NOMO-1 treated with DMSO at 0.1 percent for 48 hours (cell line): ENCODE measurements around the gene ATP6V0D1.
A peak's percentile ranks its signal among the peaks of the same experiment; 100 is the strongest.

ENCODE experiments used
- DNase-seq: peaks from one replicate; lab custom pipeline; 2025; ENCODE audit not compliant: unreplicated experiment; lab: John Stamatoyannopoulos, UW

ATP6V0D1 gene

GRCh38 chr16:67394155-67395104, 86.5 kb downstream of the ATP6V0D1 start:
- DNase-seq, result peak; percentile 73

- DNase-seq, result no peak
These were observed 87.2 kb downstream of the ATP6V0D1 start for GRCh38 chr16:67393788-67394154.

GRCh38 chr16:67393111-67393787, 87.7 kb downstream of the ATP6V0D1 start, which contains the start of gene TPPP3:
TPPP3 (minus strand) TSS chr16:67393498; CDS start chr16:67391111, 2,387 bp downstream.
- peak; percentile 9 for DNase-seq

GRCh38 chr16:67392301-67393059, 88.5 kb downstream of the ATP6V0D1 start:
- no peak for DNase-seq

GRCh38 chr16:67391424-67392300, 89.3 kb downstream of the ATP6V0D1 start:
- DNase-seq, result no peak

- no peak for DNase-seq
These were observed 90.0 kb downstream of the ATP6V0D1 start for GRCh38 chr16:67390816-67391423.

- DNase-seq, result peak; percentile 94
These were observed 90.8 kb downstream of the ATP6V0D1 start for GRCh38 chr16:67389911-67390815.

GRCh38 chr16:67388591-67388990, 92.4 kb downstream of the ATP6V0D1 start:
- DNase-seq, result no peak

GRCh38 chr16:67388191-67388590, 92.8 kb downstream of the ATP6V0D1 start:
- no peak for DNase-seq
